GM19099 (cell line): ENCODE data around the gene IFNL4.
"Not testable (repeated sequence)": the region's sequence is repeated elsewhere in the genome, so short reads cannot be mapped to it uniquely, and the experiment has no call there.

Experiments used
- POLR2A ChIP-seq: IDR thresholded peaks from 3 replicates; pipeline ENCODE4 v1.6.1; 2011; ENCODE audit warnings: low read depth; ENCODE audit not compliant: insufficient read length; ENCODE audit errors: extremely low read depth

Gene IFNL4

GRCh38 chr19:39263912-39264305 lies 15.3 kb upstream of the IFNL4 start:
- TF ChIP-seq POLR2A = no peak

GRCh38 chr19:39262496-39262895 lies 13.8 kb upstream of the IFNL4 start:
- TF ChIP-seq POLR2A = no peak

- no peak for TF ChIP-seq POLR2A
These were observed 13.0 kb upstream of the IFNL4 start for GRCh38 chr19:39261704-39262103.

- TF ChIP-seq POLR2A = no peak
These were observed 8.6 kb upstream of the IFNL4 start for GRCh38 chr19:39257227-39257626.

GRCh38 chr19:39254531-39255345 lies 6.1 kb upstream of the IFNL4 start:
- TF ChIP-seq POLR2A = no peak

GRCh38 chr19:39253374-39254149 lies 4.9 kb upstream of the IFNL4 start:
- no peak for TF ChIP-seq POLR2A

GRCh38 chr19:39252458-39252857 lies 3.8 kb upstream of the IFNL4 start:
- TF ChIP-seq POLR2A = no peak

- no peak for TF ChIP-seq POLR2A
These were observed 3.2 kb upstream of the IFNL4 start for GRCh38 chr19:39251846-39252245.

- no peak for TF ChIP-seq POLR2A
These were observed 2.4 kb upstream of the IFNL4 start for GRCh38 chr19:39251081-39251480.

GRCh38 chr19:39247701-39248664 lies 673 bp downstream of the IFNL4 start:
- no peak for TF ChIP-seq POLR2A

- no peak for TF ChIP-seq POLR2A
These were observed 1.5 kb downstream of the IFNL4 start for GRCh38 chr19:39246951-39247669.

- not testable (repeated sequence) for TF ChIP-seq POLR2A
These were observed 4.1 kb downstream of the IFNL4 start, which contains the start of gene IFNL3 for GRCh38 chr19:39244410-39245100. TSS of gene IFNL3 (minus strand) at chr19:39245006. CDS start at chr19:39244967, 39 bp downstream.

GRCh38 chr19:39240421-39240820 lies 8.2 kb downstream of the IFNL4 start:
- TF ChIP-seq POLR2A = no peak

GRCh38 chr19:39238944-39239343 lies 9.7 kb downstream of the IFNL4 start:
- TF ChIP-seq POLR2A = no peak
